HepG2 (cell line): ENCODE data around the gene CCN2. TPM values are rescaled to one million over a fixed set of nuclear protein-coding genes. Genes with fewer than 3 reads are reported as not detected.

Experiments used
- ELF3 ChIP-seq: IDR thresholded peaks from 2 replicates; pipeline ENCODE4 v1.6.1; 2016; ENCODE audit warnings: missing genetic modification reagents, missing compliant biosample characterization
- ETV6 ChIP-seq: sonication (generic); formaldehyde crosslinking; conservative IDR thresholded peaks from 2 replicates; pipeline ENCODE4 v1.4.0; 2020; ENCODE audit warnings: missing genetic modification reagents
- LRRFIP1 ChIP-seq: sonication (generic); formaldehyde crosslinking; conservative IDR thresholded peaks from 2 replicates; pipeline ENCODE4 v1.4.0; 2020; ENCODE audit warnings: missing genetic modification reagents
- MAZ ChIP-seq, 2 experiments: sonication (generic) in 1 of 2; formaldehyde crosslinking in 1 of 2; IDR thresholded peaks; 2 replicates each; pipeline versions ENCODE4 v1.5.0 to v1.6.1; 2012 to 2020; ENCODE audit warnings: low read depth in 2 of 2, mild to moderate bottlenecking in 2 of 2, borderline replicate concordance in 1 of 2, improper control_type of control experiment in 1 of 2, low read length in 1 of 2, missing genetic modification reagents in 1 of 2, moderate library complexity in 1 of 2
- MYNN ChIP-seq: sonication (generic); formaldehyde crosslinking; IDR thresholded peaks from 2 replicates; pipeline ENCODE4 v1.4.0; 2020; ENCODE audit warnings: mild to moderate bottlenecking, low read depth, missing genetic modification reagents
- MYPOP ChIP-seq: sonication (generic); formaldehyde crosslinking; IDR thresholded peaks from 2 replicates; pipeline ENCODE4 v1.8.1; 2023; ENCODE audit warnings: mild to moderate bottlenecking, moderate library complexity, missing genetic modification reagents
- NRL ChIP-seq: sonication (generic); formaldehyde crosslinking; IDR thresholded peaks from 2 replicates; pipeline ENCODE4 v1.5.0; 2020; ENCODE audit warnings: missing genetic modification reagents, mild to moderate bottlenecking, moderate library complexity, borderline replicate concordance
- POGZ ChIP-seq: sonication (generic); formaldehyde crosslinking; IDR thresholded peaks from 2 replicates; pipeline ENCODE4 v1.4.0; 2020; ENCODE audit warnings: mild to moderate bottlenecking, missing genetic modification reagents
- RBM22 ChIP-seq: fragments of 200-400 bp; formaldehyde crosslinking; optimal IDR thresholded peaks from 2 replicates; pipeline ENCODE3; 2017; ENCODE audit warnings: mild to moderate bottlenecking, low read length, moderate library complexity
- RELA ChIP-seq: sonication (generic); formaldehyde crosslinking; IDR thresholded peaks from 2 replicates; pipeline ENCODE4 v1.4.0; 2020; ENCODE audit warnings: missing genetic modification reagents
- RNF219 ChIP-seq: sonication (generic); formaldehyde crosslinking; IDR thresholded peaks from 2 replicates; pipeline ENCODE4 v1.5.0; 2020; ENCODE audit warnings: mild to moderate bottlenecking, missing genetic modification reagents
- SMAD1 ChIP-seq: sonication (generic); formaldehyde crosslinking; IDR thresholded peaks from 2 replicates; pipeline ENCODE4 v1.4.0; 2020; ENCODE audit warnings: missing genetic modification reagents, low read depth, mild to moderate bottlenecking, borderline replicate concordance
- SMAD9 ChIP-seq: sonication (generic); formaldehyde crosslinking; IDR thresholded peaks from 2 replicates; pipeline ENCODE4 v1.5.1; 2020; ENCODE audit warnings: mild to moderate bottlenecking, missing genetic modification reagents
- ZNF101 ChIP-seq: sonication (generic); formaldehyde crosslinking; IDR thresholded peaks from 2 replicates; pipeline ENCODE4 v1.4.0; 2020; ENCODE audit warnings: mild to moderate bottlenecking, low read depth, missing genetic modification reagents, borderline replicate concordance
- ZNF333 ChIP-seq: sonication (generic); formaldehyde crosslinking; IDR thresholded peaks from 2 replicates; pipeline ENCODE4 v1.4.0; 2020; ENCODE audit warnings: mild to moderate bottlenecking, missing genetic modification reagents, borderline replicate concordance
- ZNF550 ChIP-seq: sonication (generic); formaldehyde crosslinking; IDR thresholded peaks from 2 replicates; pipeline ENCODE4 v1.4.0; 2020; ENCODE audit warnings: mild to moderate bottlenecking, missing genetic modification reagents, borderline replicate concordance
- ZNF616 ChIP-seq: sonication (generic); formaldehyde crosslinking; IDR thresholded peaks from 2 replicates; pipeline ENCODE4 v1.5.0; 2020; ENCODE audit warnings: low read depth, mild to moderate bottlenecking, missing genetic modification reagents
- ZNF839 ChIP-seq: sonication (generic); formaldehyde crosslinking; IDR thresholded peaks from 2 replicates; pipeline ENCODE4 v1.4.0; 2020; ENCODE audit warnings: missing genetic modification reagents, mild to moderate bottlenecking, borderline replicate concordance
- ZNF891 ChIP-seq: sonication (generic); formaldehyde crosslinking; IDR thresholded peaks from 2 replicates; pipeline ENCODE4 v1.5.0; 2020; ENCODE audit warnings: mild to moderate bottlenecking, missing genetic modification reagents
- polyA plus RNA-seq, 8 experiments: library from polyadenylated mRNA; depleted of rRNA in 3 of 8; stranded (reverse) in 7 of 8; unstranded in 1 of 8; fragments of >200 nt; fragmentation: Illumina TruSeq in 4 of 8; extraction: Trizol in 4 of 8; gene quantifications; 2 replicates each; pipeline versions ENCODE4 v1.2.1 to v1.2.3, GENCODE V29; 2011 to 2016; ENCODE audit warnings: low read depth in 4 of 8, missing spikeins in 1 of 8, mixed read lengths in 1 of 8; ENCODE audit not compliant: insufficient read depth in 1 of 8
- total RNA-seq, 5 experiments: library from RNA; depleted of rRNA; stranded (reverse); fragments of >200 nt; fragmentation: Illumina TruSeq; extraction: Trizol; gene quantifications; 2 replicates each; pipeline ENCODE4 v1.2.3, GENCODE V29; 2016; ENCODE audit warnings: low read depth in 1 of 5
- TF ChIP-seq, protein P1 (sequence below): sonication (generic); formaldehyde crosslinking; IDR thresholded peaks from 2 replicates; pipeline ENCODE4 v1.8.0; 2022; ENCODE audit warnings: low read depth, missing genetic modification reagents
- TF ChIP-seq, protein P2 (sequence below): sonication (generic); formaldehyde crosslinking; IDR thresholded peaks from 2 replicates; pipeline ENCODE4 v1.8.0; 2022; ENCODE audit warnings: mild to moderate bottlenecking, missing genetic modification reagents, borderline replicate concordance

CCN2 gene
- total and polyA plus RNA-seq, 2 of the 13 experiments (the other 11 are each of a cell fraction or from before 2014, with no cell fraction given): 34.7 to 316 TPM

GRCh38 chr6:131981624-131981978, 30.4 kb upstream of the CCN2 start (continued):
- TF ChIP-seq, protein P1, sequence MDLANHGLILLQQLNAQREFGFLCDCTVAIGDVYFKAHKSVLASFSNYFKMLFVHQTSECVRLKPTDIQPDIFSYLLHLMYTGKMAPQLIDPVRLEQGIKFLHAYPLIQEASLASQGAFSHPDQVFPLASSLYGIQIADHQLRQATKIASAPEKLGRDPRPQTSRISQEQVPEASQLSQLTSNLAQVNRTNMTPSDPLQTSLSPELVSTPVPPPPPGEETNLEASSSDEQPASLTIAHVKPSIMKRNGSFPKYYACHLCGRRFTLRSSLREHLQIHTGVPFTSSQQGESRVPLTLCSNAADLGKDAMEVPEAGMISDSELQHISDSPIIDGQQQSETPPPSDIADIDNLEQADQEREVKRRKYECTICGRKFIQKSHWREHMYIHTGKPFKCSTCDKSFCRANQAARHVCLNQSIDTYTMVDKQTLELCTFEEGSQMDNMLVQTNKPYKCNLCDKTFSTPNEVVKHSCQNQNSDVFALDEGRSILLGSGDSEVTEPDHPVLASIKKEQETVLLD (CRISPR knock-in tag): no peak
- no peak for TF ChIP-seq SMAD9 (CRISPR knock-in tag)
- no peak for TF ChIP-seq RBM22
- TF ChIP-seq ETV6 (CRISPR knock-in tag): no peak
- no peak for TF ChIP-seq ZNF101 (CRISPR knock-in tag)
- no peak; the same call in 1 of the 2 replicates for TF ChIP-seq ELF3
- TF ChIP-seq MAZ (IDR thresholded peaks at IDR 0.05; ENCODE audit: borderline replicate concordance, low read depth, low read length): no peak
- TF ChIP-seq MAZ (CRISPR knock-in tag; IDR thresholded peaks at IDR 0.05; ENCODE audit: low read depth): no peak
- no peak for TF ChIP-seq ZNF550 (CRISPR knock-in tag)
- 0 out of 2 replicates have a peak, but pooled peaks have one; percentile 37 for TF ChIP-seq LRRFIP1 (CRISPR knock-in tag)
- TF ChIP-seq MYPOP: no peak
- no peak for TF ChIP-seq NRL (CRISPR knock-in tag)
- TF ChIP-seq ZNF839 (CRISPR knock-in tag): no peak
- TF ChIP-seq ZNF616: no peak
- no peak for TF ChIP-seq ZNF891 (CRISPR knock-in tag)
- no peak; the same call in 1 of the 2 replicates for TF ChIP-seq POGZ (CRISPR knock-in tag)
- TF ChIP-seq ZNF333 (CRISPR knock-in tag): no peak
- no peak for TF ChIP-seq RNF219 (CRISPR knock-in tag)
- no peak for TF ChIP-seq RELA (CRISPR knock-in tag)
- TF ChIP-seq, protein P2, sequence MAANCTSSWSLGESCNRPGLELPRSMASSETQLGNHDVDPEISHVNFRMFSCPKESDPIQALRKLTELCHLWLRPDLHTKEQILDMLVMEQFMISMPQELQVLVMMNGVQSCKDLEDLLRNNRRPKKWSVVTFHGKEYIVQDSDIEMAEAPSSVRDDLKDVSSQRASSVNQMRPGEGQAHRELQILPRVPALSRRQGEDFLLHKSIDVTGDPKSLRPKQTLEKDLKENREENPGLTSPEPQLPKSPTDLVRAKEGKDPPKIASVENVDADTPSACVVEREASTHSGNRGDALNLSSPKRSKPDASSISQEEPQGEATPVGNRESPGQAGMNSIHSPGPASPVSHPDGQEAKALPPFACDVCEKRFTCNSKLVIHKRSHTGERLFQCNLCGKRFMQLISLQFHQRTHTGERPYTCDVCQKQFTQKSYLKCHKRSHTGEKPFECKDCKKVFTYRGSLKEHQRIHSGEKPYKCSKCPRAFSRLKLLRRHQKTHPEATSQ (CRISPR knock-in tag): no peak
- TF ChIP-seq MYNN (CRISPR knock-in tag): no peak
- 0 out of 2 replicates have a peak, but pooled peaks have one; percentile 14 for TF ChIP-seq SMAD1 (CRISPR knock-in tag)
